Kidney (tissue), 14 donors: ENCODE data around the gene COL23A1. TPM values are rescaled to one million over a fixed set of nuclear protein-coding genes. Genes with fewer than 3 reads are reported as not detected.

Experiments used
- DNase-seq, 5 donors: peaks; one replicate each; pipeline ENCODE4 v3.0.0-alpha.2; 2013 to 2020
- FAIRE-seq: peaks from 2 replicates; lab custom pipeline; 2012; peaks lifted over from hg19 to GRCh38; lab: Jason Lieb, UNC
- H3K27ac ChIP-seq, 2 donors: one replicate each; pipeline ENCODE4 v1.7.0; 2013; ENCODE audit warnings: low read depth in 2 of 2, low read length in 2 of 2, inconsistent platforms in 1 of 2
- H3K27me3 ChIP-seq: one replicate; pipeline ENCODE4 v1.7.1; 2013; ENCODE audit warnings: low read length, inconsistent platforms; ENCODE audit not compliant: control insufficient read depth, insufficient read depth
- H3K36me3 ChIP-seq, 3 donors: one replicate each; pipeline versions ENCODE4 v1.7.0 to v1.7.1; 2013; ENCODE audit warnings: low read length in 3 of 3, control low read depth in 1 of 3, inconsistent platforms in 1 of 3; ENCODE audit not compliant: insufficient read depth in 3 of 3, control insufficient read depth in 2 of 3
- H3K4me1 ChIP-seq, 3 donors: one replicate each; pipeline versions ENCODE4 v1.7.0 to v1.7.1; 2013; ENCODE audit warnings: low read length in 3 of 3, inconsistent platforms in 1 of 3, low read depth in 1 of 3; ENCODE audit not compliant: control insufficient read depth in 2 of 3, insufficient read depth in 2 of 3
- H3K4me3 ChIP-seq, 3 donors: one replicate each; pipeline versions ENCODE4 v1.7.0 to v1.8.1; 2013; ENCODE audit warnings: low read length in 3 of 3, control low read depth in 1 of 3, inconsistent platforms in 1 of 3
- H3K9ac ChIP-seq, 3 donors: one replicate each; pipeline versions ENCODE4 v1.7.0 to v1.7.1; 2013; ENCODE audit warnings: low read length in 3 of 3, control low read depth in 1 of 3, inconsistent platforms in 1 of 3
- H3K9me3 ChIP-seq, 3 donors: one replicate each; pipeline versions ENCODE4 v1.7.0 to v1.7.1; 2013; ENCODE audit warnings: low read length in 3 of 3, control low read depth in 1 of 3, inconsistent platforms in 1 of 3; ENCODE audit not compliant: control insufficient read depth in 2 of 3, insufficient read depth in 1 of 3
- CTCF ChIP-seq: IDR thresholded peaks from 3 replicates; pipeline ENCODE4 v1.5.1; 2012; ENCODE audit warnings: mild to moderate bottlenecking, moderate library complexity, borderline replicate concordance; ENCODE audit not compliant: insufficient read depth; ENCODE audit errors: extremely low read depth
- intact Hi-C: fragments of 100-400 bp; cut with DNase I; formaldehyde crosslinking; loops from one replicate; pipeline ENCODE4 v1.11.1; 2022
- polyA plus RNA-seq: library from polyadenylated mRNA; stranded (reverse); fragments of 350-450 nt; fragmentation: Illumina TruSeq; extraction: RNeasy Lipid Tissue Mini Kit (QIAGEN cat#74804); gene quantifications from one replicate; pipeline ENCODE4 v1.2.3, GENCODE V29; 2014; ENCODE audit warnings: low read depth, low replicate concordance; ENCODE audit not compliant: insufficient read depth
- total RNA-seq: library from RNA; stranded (reverse); fragmentation: NEBNext Ultra II Directional; extraction: Animal tissue kit (Norgen Biotek cat#: 25700); gene quantifications from one replicate; pipeline ENCODE4 v1.2.1, GENCODE V29; 2021
- donor health status: control.
- donor health status: control.
- donor health status: control.
- donor health status: control.
- donor health status: control.
- donor health status: DM: yes; HTN: yes; CAD: no.
- donor health status: Normal renal cell carcinoma (clear cell type).

Gene COL23A1
- total and polyA plus RNA-seq, 2 donors from 2014 or later: 4.1 to 8.7 TPM

- intact Hi-C loops: no loop called here
- Histone ChIP-seq H3K9ac (no peak overlapping the region), H3K27me3 (no peaks in the 10 kb centered on the region), H3K36me3 (no peaks in the 10 kb centered on the region), H3K4me1 (no peaks in the 10 kb centered on the region), H3K9me3 (no peaks in the 10 kb centered on the region), H3K4me3 (no peak overlapping the region), H3K27ac (no peak overlapping the region)
- FAIRE-seq (no peak), DNase-seq (peak in 1 of 5 donors; percentile 22)
- no peak for TF ChIP-seq CTCF
These were observed 322.9 kb downstream of the COL23A1 start for GRCh38 chr5:178267245-178267644.

- no peak overlapping the region for H3K9ac ChIP-seq
- H3K27ac ChIP-seq: no peak overlapping the region
- no peaks in the 10 kb centered on the region for H3K36me3 ChIP-seq
- no peaks in the 10 kb centered on the region for H3K4me1 ChIP-seq
- no peak overlapping the region for H3K4me3 ChIP-seq
- FAIRE-seq (no peak), DNase-seq (peak in 1 of 5 donors; percentile 40)
- intact Hi-C loops: no loop called here
- no peak for TF ChIP-seq CTCF
- H3K9me3 ChIP-seq: no peaks in the 10 kb centered on the region
- H3K27me3 ChIP-seq: no peaks in the 10 kb centered on the region
These were observed 323.6 kb downstream of the COL23A1 start for GRCh38 chr5:178266581-178266980.

GRCh38 chr5:178265746-178266145 is 324.4 kb downstream of the COL23A1 start:
- Histone ChIP-seq H3K4me3 (no peak overlapping the region), H3K9me3 (no peaks in the 10 kb centered on the region), H3K4me1 (no peaks in the 10 kb centered on the region), H3K27me3 (no peaks in the 10 kb centered on the region), H3K9ac (no peak overlapping the region), H3K36me3 (no peaks in the 10 kb centered on the region), H3K27ac (no peak overlapping the region)
- TF ChIP-seq CTCF: no peak
- intact Hi-C loops: no loop called here
- DNase-seq (peak in 1 of 5 donors; percentile 47), FAIRE-seq (no peak)

- Histone ChIP-seq H3K4me1 (no peaks in the 10 kb centered on the region), H3K9me3 (no peaks in the 10 kb centered on the region), H3K27ac (no peak overlapping the region), H3K9ac (no peak overlapping the region), H3K36me3 (no peaks in the 10 kb centered on the region), H3K4me3 (no peak overlapping the region), H3K27me3 (no peaks in the 10 kb centered on the region)
- intact Hi-C loops: no loop called here
- FAIRE-seq (no peak), DNase-seq (no peak)
- no peak for TF ChIP-seq CTCF
These were observed 326.1 kb downstream of the COL23A1 start for GRCh38 chr5:178264044-178264443.
